GM12878 (cell line): Measurements from ENCODE around the gene SCAANT1. TPM values are rescaled to one million over a fixed set of nuclear protein-coding genes. Genes with fewer than 3 reads are reported as not detected.

Source experiments
- ATF2 ChIP-seq: IDR thresholded peaks from 2 replicates; pipeline ENCODE4 v1.6.1; 2012; ENCODE audit warnings: low read length, inconsistent platforms
- CTCF ChIP-seq, 3 experiments: IDR thresholded peaks in 2 of 3; conservative IDR thresholded peaks in 1 of 3; 2 replicates each; pipeline ENCODE4 v1.5.1; 2011; ENCODE audit warnings: low read depth in 3 of 3, low read length in 3 of 3, mild to moderate bottlenecking in 3 of 3, control low read depth in 2 of 3, moderate library complexity in 2 of 3, inconsistent platforms in 1 of 3, mixed read lengths in 1 of 3; ENCODE audit not compliant: control insufficient read depth in 2 of 3, insufficient read depth in 1 of 3; ENCODE audit errors: extremely low read depth in 1 of 3
- IKZF1 ChIP-seq: fragments of 450-650 bp; conservative IDR thresholded peaks from 2 replicates; pipeline ENCODE4 v1.6.1; 2017; ENCODE audit warnings: antibody characterized with exemption, mild to moderate bottlenecking
- MLLT1 ChIP-seq: fragments of 450-650 bp; IDR thresholded peaks from 2 replicates; pipeline ENCODE4 v1.6.1; 2016; ENCODE audit warnings: mild to moderate bottlenecking
- NFXL1 ChIP-seq: fragments of 450-650 bp; IDR thresholded peaks from 2 replicates; pipeline ENCODE4 v1.6.1; 2017; ENCODE audit warnings: antibody characterized with exemption, mild to moderate bottlenecking, borderline replicate concordance
- SKIL ChIP-seq: fragments of 450-650 bp; IDR thresholded peaks from 2 replicates; pipeline ENCODE4 v1.6.1; 2017; ENCODE audit warnings: mild to moderate bottlenecking, low read depth, inconsistent platforms; ENCODE audit not compliant: poor library complexity, severe bottlenecking
- ZSCAN29 ChIP-seq: fragments of 450-650 bp; IDR thresholded peaks from 2 replicates; pipeline ENCODE4 v1.6.1; 2017; ENCODE audit warnings: mild to moderate bottlenecking, moderate library complexity
- polyA plus RNA-seq, 11 experiments: library from polyadenylated mRNA; depleted of rRNA in 4 of 11; unstranded in 6 of 11; stranded (reverse) in 5 of 11; fragments of >200 nt; fragmentation: Nextera tagmentation in 4 of 11; fragmentation: Illumina TruSeq in 1 of 11; extraction: Ambion mirVana in 4 of 11; extraction: Trizol in 1 of 11; gene quantifications; 1 replicate in 1 of 11; 2 replicates in 10 of 11; pipeline versions ENCODE4 v1.2.1 to v1.2.3, GENCODE V29; 2011 to 2016; ENCODE audit warnings: inconsistent platforms in 2 of 11, missing spikeins in 2 of 11, low read depth in 1 of 11
- total RNA-seq, 4 experiments: library from RNA; depleted of rRNA in 3 of 4; stranded (reverse); fragments of >200 nt in 3 of 4; fragmentation: Illumina TruSeq in 1 of 4; extraction: Trizol in 1 of 4; gene quantifications; 2 replicates each; pipeline versions ENCODE4 v1.2.1 to v1.2.3, GENCODE V29; 2013 to 2021

SCAANT1 gene
- total and polyA plus RNA-seq, 10 of the 15 experiments (the other 5 are each of a cell fraction or from before 2014, with no cell fraction given), result 0.60 to 1.7 (median 0.95) TPM; not detected in 6

GRCh38 chr3:63937661-63938651 lies 25.8 kb upstream of the SCAANT1 start (continued):
- TF ChIP-seq MLLT1 (0 out of 2 replicates have a peak, but pooled peaks have one; percentile 38), ATF2 (0 out of 2 replicates have a peak, but pooled peaks have one; percentile 21), ZSCAN29 (no peak), CTCF (IDR thresholded peaks at IDR 0.05 in 2 of 3, conservative IDR thresholded peaks at IDR 0.05 in 1 of 3; ENCODE audit: control insufficient read depth in 2 of 3, extremely low read depth in 1 of 3, insufficient read depth in 1 of 3, low read depth in 3 of 3, low read length in 3 of 3) (peak in 1 of 3 experiments; percentile 27; a peak in 1 of 6 replicates), NFXL1 (peak; percentile 47; the same call in 1 of the 2 replicates), SKIL (peak; percentile 53), IKZF1 (peak; percentile 24; the same call in 1 of the 2 replicates)
